ENCODE data around the gene FBXL4. TPM values are rescaled to one million over a fixed set of nuclear protein-coding genes. Genes with fewer than 3 reads are reported as not detected.

Gene FBXL4
- total RNA-seq, 4 donors from 2014 or later, result 33.1 to 49.9 (median 42.8) TPM

GRCh38 chr6:98823428-98824161 is 124.2 kb downstream of the FBXL4 start:
- Histone ChIP-seq H3K36me3 (no peaks in the 10 kb centered on the region), H3K4me1 (peaks cover 4 to 9% of the 10 kb centered on the region in 2 donors), H3K27ac (no peak overlapping the region), H3K4me3 (replicated peaks in 1 of 3) (no peak overlapping the region), H3K9me3 (no peaks in the 10 kb centered on the region), H3K27me3 (peaks cover 37% of the 10 kb centered on the region)
- TF ChIP-seq POLR2A (IDR thresholded peaks at IDR 0.05) (no peak), CTCF (IDR thresholded peaks at IDR 0.05) (no peak)
- WGBS, 2 donors, result 9 to 10% methylated on average over 12 of the region's 12 CpGs
- intact Hi-C loops (cut with DNase I), result no loop called here
- no peak for DNase-seq

- no peak for DNase-seq
- Histone ChIP-seq H3K4me1 (peaks cover 0 to 9% of the 10 kb centered on the region in 2 donors), H3K27me3 (peaks cover 26% of the 10 kb centered on the region), H3K4me3 (replicated peaks in 1 of 3) (no peak overlapping the region), H3K27ac (no peak overlapping the region), H3K9me3 (no peaks in the 10 kb centered on the region), H3K36me3 (no peaks in the 10 kb centered on the region)
- 91 to 93% methylated on average over 2 of the region's 2 CpGs for WGBS, 2 donors
- TF ChIP-seq POLR2A (IDR thresholded peaks at IDR 0.05), result no peak
- no peak for TF ChIP-seq CTCF (IDR thresholded peaks at IDR 0.05)
- intact Hi-C loops (cut with DNase I), result no loop called here
Observed at GRCh38 chr6:98821756-98822405, 125.9 kb downstream of the FBXL4 start.

Other genes starting within 250 kb of the FBXL4 start
- not detected for gene POU3F2, start 113.4 kb downstream of the FBXL4 start, total RNA-seq